GM12878 (cell line): ENCODE data around the gene HLA-DPB1. TPM values are rescaled to one million over a fixed set of nuclear protein-coding genes. Genes with fewer than 3 reads are reported as not detected.

Source experiments
- BHLHE40 ChIP-seq, 2 experiments: fragments of 450-650 bp in 1 of 2; IDR thresholded peaks; 2 replicates each; pipeline ENCODE4 v1.6.1; 2011 to 2017; ENCODE audit warnings: low read depth in 2 of 2, borderline replicate concordance in 1 of 2, improper control_type of control experiment in 1 of 2, low read length in 1 of 2, mild to moderate bottlenecking in 1 of 2
- CREM ChIP-seq: IDR thresholded peaks from 2 replicates; pipeline ENCODE4 v1.6.1; 2014; ENCODE audit warnings: antibody characterized with exemption, low read depth
- EP300 ChIP-seq, 2 experiments: fragments of 150-350 bp in 1 of 2; IDR thresholded peaks; 2 replicates each; pipeline ENCODE4 v1.6.1; 2011 to 2012; ENCODE audit warnings: low read depth in 2 of 2, low read length in 2 of 2, borderline replicate concordance in 1 of 2, improper control_type of control experiment in 1 of 2, inconsistent platforms in 1 of 2; ENCODE audit not compliant: control insufficient read depth in 1 of 2
- POU2F2 ChIP-seq: IDR thresholded peaks from 3 replicates; pipeline ENCODE4 v1.6.1; 2011; ENCODE audit warnings: low read depth, mild to moderate bottlenecking, low read length, borderline replicate concordance
- SUPT20H ChIP-seq: IDR thresholded peaks from 2 replicates; pipeline ENCODE4 v1.6.1; 2011; ENCODE audit warnings: low read depth, mild to moderate bottlenecking, low read length, moderate library complexity, borderline replicate concordance; ENCODE audit not compliant: control insufficient read depth
- ZSCAN29 ChIP-seq: fragments of 450-650 bp; IDR thresholded peaks from 2 replicates; pipeline ENCODE4 v1.6.1; 2017; ENCODE audit warnings: mild to moderate bottlenecking, moderate library complexity
- polyA plus RNA-seq, 11 experiments: library from polyadenylated mRNA; depleted of rRNA in 4 of 11; unstranded in 6 of 11; stranded (reverse) in 5 of 11; fragments of >200 nt; fragmentation: Nextera tagmentation in 4 of 11; fragmentation: Illumina TruSeq in 1 of 11; extraction: Ambion mirVana in 4 of 11; extraction: Trizol in 1 of 11; gene quantifications; 1 replicate in 1 of 11; 2 replicates in 10 of 11; pipeline versions ENCODE4 v1.2.1 to v1.2.3, GENCODE V29; 2011 to 2016; ENCODE audit warnings: inconsistent platforms in 2 of 11, missing spikeins in 2 of 11, low read depth in 1 of 11
- total RNA-seq, 4 experiments: library from RNA; depleted of rRNA in 3 of 4; stranded (reverse); fragments of >200 nt in 3 of 4; fragmentation: Illumina TruSeq in 1 of 4; extraction: Trizol in 1 of 4; gene quantifications; 2 replicates each; pipeline versions ENCODE4 v1.2.1 to v1.2.3, GENCODE V29; 2013 to 2021
- TF ChIP-seq, protein P1 (sequence below): fragments of 450-650 bp; IDR thresholded peaks from 2 replicates; pipeline ENCODE4 v1.6.1; 2017; ENCODE audit warnings: mild to moderate bottlenecking, moderate library complexity

Gene HLA-DPB1
- total and polyA plus RNA-seq, 10 of the 15 experiments (the other 5 are each of a cell fraction or from before 2014, with no cell fraction given) = 101 to 675 (median 352) TPM

DNA sequence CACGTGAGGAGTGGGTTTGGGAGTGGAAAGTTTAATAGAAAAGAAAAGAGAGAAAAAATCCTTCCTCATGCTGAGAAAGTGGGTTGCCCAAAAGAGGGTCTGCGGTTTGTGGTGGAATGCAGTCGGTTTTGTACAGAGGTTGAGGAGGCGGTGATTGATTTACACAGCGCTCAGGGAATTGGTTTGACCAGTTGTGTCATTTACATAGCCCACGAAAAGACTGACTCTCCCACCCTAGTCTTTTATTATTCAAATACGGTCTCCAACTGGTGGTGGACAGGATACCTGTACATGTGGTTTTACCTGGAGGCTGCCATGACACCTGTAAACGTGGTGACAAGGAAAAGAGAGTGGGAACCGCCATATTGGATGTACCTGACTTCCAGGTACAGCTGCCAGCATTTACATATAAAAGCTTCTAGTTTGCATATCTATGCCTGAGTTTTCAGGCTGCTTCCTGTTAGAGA lies 42.1 kb downstream of the HLA-DPB1 start (continued):
- TF ChIP-seq, protein P1, sequence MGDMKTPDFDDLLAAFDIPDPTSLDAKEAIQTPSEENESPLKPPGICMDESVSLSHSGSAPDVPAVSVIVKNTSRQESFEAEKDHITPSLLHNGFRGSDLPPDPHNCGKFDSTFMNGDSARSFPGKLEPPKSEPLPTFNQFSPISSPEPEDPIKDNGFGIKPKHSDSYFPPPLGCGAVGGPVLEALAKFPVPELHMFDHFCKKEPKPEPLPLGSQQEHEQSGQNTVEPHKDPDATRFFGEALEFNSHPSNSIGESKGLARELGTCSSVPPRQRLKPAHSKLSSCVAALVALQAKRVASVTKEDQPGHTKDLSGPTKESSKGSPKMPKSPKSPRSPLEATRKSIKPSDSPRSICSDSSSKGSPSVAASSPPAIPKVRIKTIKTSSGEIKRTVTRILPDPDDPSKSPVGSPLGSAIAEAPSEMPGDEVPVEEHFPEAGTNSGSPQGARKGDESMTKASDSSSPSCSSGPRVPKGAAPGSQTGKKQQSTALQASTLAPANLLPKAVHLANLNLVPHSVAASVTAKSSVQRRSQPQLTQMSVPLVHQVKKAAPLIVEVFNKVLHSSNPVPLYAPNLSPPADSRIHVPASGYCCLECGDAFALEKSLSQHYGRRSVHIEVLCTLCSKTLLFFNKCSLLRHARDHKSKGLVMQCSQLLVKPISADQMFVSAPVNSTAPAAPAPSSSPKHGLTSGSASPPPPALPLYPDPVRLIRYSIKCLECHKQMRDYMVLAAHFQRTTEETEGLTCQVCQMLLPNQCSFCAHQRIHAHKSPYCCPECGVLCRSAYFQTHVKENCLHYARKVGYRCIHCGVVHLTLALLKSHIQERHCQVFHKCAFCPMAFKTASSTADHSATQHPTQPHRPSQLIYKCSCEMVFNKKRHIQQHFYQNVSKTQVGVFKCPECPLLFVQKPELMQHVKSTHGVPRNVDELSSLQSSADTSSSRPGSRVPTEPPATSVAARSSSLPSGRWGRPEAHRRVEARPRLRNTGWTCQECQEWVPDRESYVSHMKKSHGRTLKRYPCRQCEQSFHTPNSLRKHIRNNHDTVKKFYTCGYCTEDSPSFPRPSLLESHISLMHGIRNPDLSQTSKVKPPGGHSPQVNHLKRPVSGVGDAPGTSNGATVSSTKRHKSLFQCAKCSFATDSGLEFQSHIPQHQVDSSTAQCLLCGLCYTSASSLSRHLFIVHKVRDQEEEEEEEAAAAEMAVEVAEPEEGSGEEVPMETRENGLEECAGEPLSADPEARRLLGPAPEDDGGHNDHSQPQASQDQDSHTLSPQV = no peak
- TF ChIP-seq SUPT20H (no peak), BHLHE40 (IDR thresholded peaks at IDR 0.05; ENCODE audit: borderline replicate concordance in 1 of 2, low read depth in 2 of 2, low read length in 1 of 2) (peak; percentile 11 to 42; a peak in 1 of 4 replicates), ZSCAN29 (no peak), CREM (no peak), POU2F2 (peak; percentile 39; the same call in 1 of the 3 replicates), EP300 (IDR thresholded peaks at IDR 0.05; ENCODE audit: borderline replicate concordance in 1 of 2, control insufficient read depth in 1 of 2, low read depth in 2 of 2, low read length in 2 of 2) (peak in 1 of 2 experiments; percentile 31; a peak in 1 of 4 replicates)
